HL-60 (cell line): Measurements from ENCODE around the gene CCDC85C.

Source experiments
- DNase-seq, 2 experiments: peaks; one replicate each; pipeline ENCODE4 v3.0.0-alpha.2; 2010 to 2020; ENCODE audit warnings: low read depth in 1 of 2, low spot score in 1 of 2
- H3K27ac ChIP-seq: fragments of 250-450 bp; sonication (Bioruptor Pico); replicated peaks from 2 replicates; pipeline ENCODE4 v1.5.1; 2020; ENCODE audit warnings: mild to moderate bottlenecking, moderate library complexity
- H3K27me3 ChIP-seq: fragments of 250-450 bp; sonication (Bioruptor Pico); 2 replicates; pipeline ENCODE4 v1.5.1; 2021; ENCODE audit warnings: mild to moderate bottlenecking, moderate library complexity; ENCODE audit not compliant: insufficient read depth, poor library complexity, severe bottlenecking
- H3K4me3 ChIP-seq: replicated peaks from 2 replicates; pipeline ENCODE4 v1.5.1; 2011; ENCODE audit warnings: mild to moderate bottlenecking, control low read depth, low read length; ENCODE audit not compliant: insufficient read depth
- GABPA ChIP-seq: IDR thresholded peaks from 2 replicates; pipeline ENCODE4 v1.6.1; 2012; ENCODE audit warnings: low read depth
- POLR2AphosphoS5 ChIP-seq: IDR thresholded peaks from 2 replicates; pipeline ENCODE4 v1.6.1; 2012; ENCODE audit warnings: low read depth
- SPI1 ChIP-seq: IDR thresholded peaks from 2 replicates; pipeline ENCODE4 v1.6.1; 2012; ENCODE audit warnings: low read depth, mild to moderate bottlenecking, borderline replicate concordance
- TF ChIP-seq, protein P1 (sequence below): IDR thresholded peaks from 2 replicates; pipeline ENCODE4 v1.6.1; 2012; ENCODE audit warnings: low read depth; ENCODE audit not compliant: insufficient replicate concordance
- TF ChIP-seq, protein P2 (sequence below): IDR thresholded peaks from one replicate; pipeline ENCODE4 v1.5.1; 2011; ENCODE audit warnings: low read length, control low read depth, inconsistent platforms; ENCODE audit not compliant: insufficient read depth

Gene CCDC85C

DNA sequence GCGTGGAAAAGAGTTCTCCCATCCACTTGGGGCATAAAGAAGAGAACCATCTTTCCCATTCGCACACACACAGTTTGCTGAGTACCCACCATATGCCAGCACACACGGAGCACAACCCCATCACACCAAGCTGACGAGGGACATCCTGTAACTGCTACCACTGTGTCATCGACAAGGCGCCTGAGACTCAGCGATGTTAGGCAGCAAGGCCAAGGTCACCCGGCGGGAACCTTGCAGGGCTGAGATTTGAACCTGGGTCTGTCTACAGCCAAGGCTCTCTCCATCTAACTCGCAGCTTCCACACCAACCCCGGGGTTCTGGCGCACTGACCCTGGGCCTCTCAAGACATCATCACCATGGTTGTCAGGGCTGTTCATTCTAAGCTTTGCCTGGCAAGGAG, 60.0 kb downstream of the CCDC85C start:
- DNase-seq: no peak
- H3K27me3 ChIP-seq: no peaks in the 10 kb centered on the region
- no peak overlapping the region for H3K4me3 ChIP-seq
- TF ChIP-seq, protein P1, sequence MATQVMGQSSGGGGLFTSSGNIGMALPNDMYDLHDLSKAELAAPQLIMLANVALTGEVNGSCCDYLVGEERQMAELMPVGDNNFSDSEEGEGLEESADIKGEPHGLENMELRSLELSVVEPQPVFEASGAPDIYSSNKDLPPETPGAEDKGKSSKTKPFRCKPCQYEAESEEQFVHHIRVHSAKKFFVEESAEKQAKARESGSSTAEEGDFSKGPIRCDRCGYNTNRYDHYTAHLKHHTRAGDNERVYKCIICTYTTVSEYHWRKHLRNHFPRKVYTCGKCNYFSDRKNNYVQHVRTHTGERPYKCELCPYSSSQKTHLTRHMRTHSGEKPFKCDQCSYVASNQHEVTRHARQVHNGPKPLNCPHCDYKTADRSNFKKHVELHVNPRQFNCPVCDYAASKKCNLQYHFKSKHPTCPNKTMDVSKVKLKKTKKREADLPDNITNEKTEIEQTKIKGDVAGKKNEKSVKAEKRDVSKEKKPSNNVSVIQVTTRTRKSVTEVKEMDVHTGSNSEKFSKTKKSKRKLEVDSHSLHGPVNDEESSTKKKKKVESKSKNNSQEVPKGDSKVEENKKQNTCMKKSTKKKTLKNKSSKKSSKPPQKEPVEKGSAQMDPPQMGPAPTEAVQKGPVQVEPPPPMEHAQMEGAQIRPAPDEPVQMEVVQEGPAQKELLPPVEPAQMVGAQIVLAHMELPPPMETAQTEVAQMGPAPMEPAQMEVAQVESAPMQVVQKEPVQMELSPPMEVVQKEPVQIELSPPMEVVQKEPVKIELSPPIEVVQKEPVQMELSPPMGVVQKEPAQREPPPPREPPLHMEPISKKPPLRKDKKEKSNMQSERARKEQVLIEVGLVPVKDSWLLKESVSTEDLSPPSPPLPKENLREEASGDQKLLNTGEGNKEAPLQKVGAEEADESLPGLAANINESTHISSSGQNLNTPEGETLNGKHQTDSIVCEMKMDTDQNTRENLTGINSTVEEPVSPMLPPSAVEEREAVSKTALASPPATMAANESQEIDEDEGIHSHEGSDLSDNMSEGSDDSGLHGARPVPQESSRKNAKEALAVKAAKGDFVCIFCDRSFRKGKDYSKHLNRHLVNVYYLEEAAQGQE: no peak
- no peak for TF ChIP-seq GABPA
- TF ChIP-seq, protein P2, sequence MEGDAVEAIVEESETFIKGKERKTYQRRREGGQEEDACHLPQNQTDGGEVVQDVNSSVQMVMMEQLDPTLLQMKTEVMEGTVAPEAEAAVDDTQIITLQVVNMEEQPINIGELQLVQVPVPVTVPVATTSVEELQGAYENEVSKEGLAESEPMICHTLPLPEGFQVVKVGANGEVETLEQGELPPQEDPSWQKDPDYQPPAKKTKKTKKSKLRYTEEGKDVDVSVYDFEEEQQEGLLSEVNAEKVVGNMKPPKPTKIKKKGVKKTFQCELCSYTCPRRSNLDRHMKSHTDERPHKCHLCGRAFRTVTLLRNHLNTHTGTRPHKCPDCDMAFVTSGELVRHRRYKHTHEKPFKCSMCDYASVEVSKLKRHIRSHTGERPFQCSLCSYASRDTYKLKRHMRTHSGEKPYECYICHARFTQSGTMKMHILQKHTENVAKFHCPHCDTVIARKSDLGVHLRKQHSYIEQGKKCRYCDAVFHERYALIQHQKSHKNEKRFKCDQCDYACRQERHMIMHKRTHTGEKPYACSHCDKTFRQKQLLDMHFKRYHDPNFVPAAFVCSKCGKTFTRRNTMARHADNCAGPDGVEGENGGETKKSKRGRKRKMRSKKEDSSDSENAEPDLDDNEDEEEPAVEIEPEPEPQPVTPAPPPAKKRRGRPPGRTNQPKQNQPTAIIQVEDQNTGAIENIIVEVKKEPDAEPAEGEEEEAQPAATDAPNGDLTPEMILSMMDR: no peak
- TF ChIP-seq SPI1: no peak
- no peak for TF ChIP-seq POLR2AphosphoS5
- no peak overlapping the region for H3K27ac ChIP-seq

GRCh38 chr14:99543370-99543769, 60.6 kb downstream of the CCDC85C start:
- H3K27me3 ChIP-seq: no peaks in the 10 kb centered on the region
- DNase-seq: no peak
- TF ChIP-seq, protein P2: no peak
- TF ChIP-seq GABPA (no peak), SPI1 (no peak), POLR2AphosphoS5 (no peak)
- TF ChIP-seq, protein P1: no peak
- H3K4me3 ChIP-seq: no peak overlapping the region
- H3K27ac ChIP-seq: no peak overlapping the region

DNA sequence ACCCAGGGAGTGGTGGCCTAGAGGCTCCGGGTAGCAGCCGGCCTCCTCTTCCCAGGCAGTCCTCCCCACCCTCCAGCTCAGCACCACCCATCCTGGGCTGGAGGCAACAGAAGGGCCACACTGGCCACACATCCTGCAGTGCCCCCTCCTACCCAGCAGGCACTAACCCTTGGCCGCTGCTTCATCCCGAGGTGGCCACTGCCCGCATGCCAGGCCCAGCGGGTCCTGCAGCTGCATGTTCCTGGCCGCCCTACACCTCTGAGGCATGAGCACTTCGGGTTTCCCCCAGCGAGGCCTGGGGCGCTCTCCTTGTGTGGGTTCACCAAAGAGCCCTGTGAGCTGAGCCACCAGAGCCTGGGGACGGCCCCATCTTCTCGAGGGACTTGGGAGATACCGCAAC, 61.4 kb downstream of the CCDC85C start:
- Histone ChIP-seq H3K27ac (no peak overlapping the region), H3K4me3 (no peak overlapping the region), H3K27me3 (no peaks in the 10 kb centered on the region)
- TF ChIP-seq POLR2AphosphoS5: no peak
- TF ChIP-seq, protein P1: no peak
- TF ChIP-seq GABPA: no peak
- TF ChIP-seq, protein P2: no peak
- no peak for TF ChIP-seq SPI1
- DNase-seq: no peak
